ENCODE measurements around the gene ZNF648.
"Not testable (repeated sequence)": the region's sequence is repeated elsewhere in the genome, so short reads cannot be mapped to it uniquely, and the experiment has no call there.

DNA sequence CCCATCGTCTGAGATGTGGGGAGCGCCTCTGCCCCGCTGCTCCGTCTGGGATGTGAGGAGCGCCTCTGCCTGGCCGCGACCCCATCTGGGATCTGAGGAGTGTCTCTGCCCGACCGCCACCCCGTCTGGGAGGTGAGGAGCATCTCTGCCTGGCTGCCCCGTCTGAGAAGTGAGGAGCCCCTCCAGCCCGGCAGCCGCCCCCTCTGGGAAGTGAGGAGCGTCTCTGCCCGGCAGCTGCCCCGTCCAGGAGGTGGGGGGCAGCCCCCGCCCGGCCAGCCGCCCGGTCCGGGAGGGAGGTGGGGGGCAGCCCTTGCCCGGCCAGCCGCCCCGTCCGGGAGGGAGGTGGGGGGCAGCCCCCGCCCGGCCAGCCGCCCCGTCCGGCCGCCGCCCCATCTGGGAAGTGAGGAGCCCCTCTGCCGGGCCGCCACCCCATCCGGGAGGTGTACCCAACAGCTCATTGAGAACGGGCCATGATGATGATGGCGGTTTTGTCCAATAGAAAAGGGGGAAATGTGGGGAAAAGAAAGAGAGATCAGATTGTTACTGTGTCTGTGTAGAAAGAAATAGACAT, 50.6 kb downstream of the ZNF648 start:
- not testable (repeated sequence) for TF ChIP-seq POLR2AphosphoS5 (IDR thresholded peaks at IDR 0.05; ENCODE audit: low read depth, low read length); POLR2A (IDR thresholded peaks at IDR 0.05; ENCODE audit: low read depth, low read length); TAF1 (IDR thresholded peaks at IDR 0.05; ENCODE audit: borderline replicate concordance, low read depth, low read length)

Data from GM12892 (cell line).